Motor neuron (in vitro differentiated cells): ENCODE results near the gene RAB43. TPM values are rescaled to one million over a fixed set of nuclear protein-coding genes. Genes with fewer than 3 reads are reported as not detected.

Experiments used
- ATAC-seq, 8 experiments: fragments of 200-7000 bp; cut with Tn5 transposase; replicated peaks in 6 of 8; 2 replicates each; pipeline ENCODE4 v1.8.0; 2021; ENCODE audit warnings: mild to moderate bottlenecking in 8 of 8, moderate library complexity in 8 of 8
- H3K27ac ChIP-seq, 2 donors: fragments of 250-450 bp; sonication (Bioruptor Pico); 2 replicates each; pipeline ENCODE4 v1.9.0; 2021; ENCODE audit warnings: antibody characterized with exemption in 2 of 2, mild to moderate bottlenecking in 2 of 2, moderate library complexity in 1 of 2
- H3K4me1 ChIP-seq, 2 donors: fragments of 250-450 bp; sonication (Bioruptor Pico); replicated peaks in 1 of 2; 2 replicates each; pipeline ENCODE4 v1.6.1; 2021; ENCODE audit warnings: antibody characterized with exemption in 2 of 2, mild to moderate bottlenecking in 2 of 2, moderate library complexity in 1 of 2
- H3K4me3 ChIP-seq, 5 donors: fragments of 250-450 bp; sonication (Bioruptor Pico); 2 replicates each; pipeline ENCODE4 v1.9.0; 2021; ENCODE audit warnings: antibody characterized with exemption in 5 of 5, mild to moderate bottlenecking in 5 of 5, moderate library complexity in 4 of 5
- WGBS, 10 experiments: fragments of 450-650 bp; shearing (Covaris generic); methylation state at CpG; one replicate each; pipeline ENCODE4 v1.0.0; 2022; 5-methylcytosine and 5-hydroxymethylcytosine counted together
- in situ Hi-C, 9 experiments: fragments of 400-800 bp; cut with MboI; loops; one replicate each; pipeline ENCODE4 v1.15.0; 2021; ENCODE audit warnings: low sequenced_read_pairs in 9 of 9, low pct_unique_long_range_greater_than_20kb in 2 of 9; ENCODE audit not compliant: unreplicated experiment in 9 of 9
- total RNA-seq, 8 experiments: library from RNA; unstranded; fragments of 300-600 nt; gene quantifications; 2 replicates each; pipeline versions ENCODE4 v1.2.3 to v1.2.4, GENCODE V29; 2022

RAB43 gene
- total RNA-seq, 8 experiments from 2014 or later: 1.4 to 17.6 (median 3.3) TPM

GRCh38 chr3:129046732-129047552 lies 74.7 kb downstream of the RAB43 start:
- in situ Hi-C loops: no loop called here
- H3K27ac ChIP-seq: no peak overlapping the region
- no peaks in the 10 kb centered on the region for H3K4me1 ChIP-seq
- ATAC-seq: no peak
- WGBS, 10 experiments: 61 to 95% (median 87%) methylated on average over 2 to 25 of the region's 46 CpGs; no CpG with 5 or more reads in 6 of the 10 experiments
- no peak overlapping the region for H3K4me3 ChIP-seq

GRCh38 chr3:129046037-129046731 lies 75.4 kb downstream of the RAB43 start:
- 47% methylated on average over 11 of the region's 67 CpGs; no CpG with 5 or more reads in 9 of the 10 experiments for WGBS, 10 experiments
- ATAC-seq: peak in 2 of 8 experiments; percentile 45 to 53
- Histone ChIP-seq H3K27ac (no peak overlapping the region), H3K4me1 (no peaks in the 10 kb centered on the region), H3K4me3 (no peak overlapping the region)
- in situ Hi-C loops: no loop called here

- in situ Hi-C loops: no loop called here
- no peak overlapping the region for H3K27ac ChIP-seq
- no peak overlapping the region for H3K4me3 ChIP-seq
- WGBS, 10 experiments: 0 to 35% (median 0%) methylated on average over 2 to 8 of the region's 43 CpGs; no CpG with 5 or more reads in 6 of the 10 experiments
- no peaks in the 10 kb centered on the region for H3K4me1 ChIP-seq
- peak in 4 of 8 experiments; percentile 33 to 97 (median 80) for ATAC-seq
Measured at GRCh38 chr3:129045675-129046036, 75.9 kb downstream of the RAB43 start.

- no peak for ATAC-seq
- in situ Hi-C loops: no loop called here
- Histone ChIP-seq H3K4me3 (no peak overlapping the region), H3K4me1 (no peaks in the 10 kb centered on the region), H3K27ac (no peak overlapping the region)
- 25 to 100% (median 93%) methylated on average over 1 to 7 of the region's 15 CpGs; no CpG with 5 or more reads in 5 of the 10 experiments for WGBS, 10 experiments
Measured at GRCh38 chr3:129040579-129041300, 80.9 kb downstream of the RAB43 start.

- 40 to 100% (median 40%) methylated on average over 1 to 3 of the region's 3 CpGs; no CpG with 5 or more reads in 5 of the 10 experiments for WGBS, 10 experiments
- ATAC-seq: no peak
- Histone ChIP-seq H3K4me3 (no peak overlapping the region), H3K4me1 (no peaks in the 10 kb centered on the region), H3K27ac (no peak overlapping the region)
- in situ Hi-C loops: no loop called here
Measured at GRCh38 chr3:129040039-129040336, 81.6 kb downstream of the RAB43 start.

GRCh38 chr3:129039271-129040038 lies 82.1 kb downstream of the RAB43 start:
- no peak overlapping the region for H3K27ac ChIP-seq
- H3K4me1 ChIP-seq: no peaks in the 10 kb centered on the region
- no peak overlapping the region for H3K4me3 ChIP-seq
- peak in 5 of 8 experiments; percentile 21 to 83 (median 69) for ATAC-seq
- 50 to 100% (median 65%) methylated on average over 1 to 5 of the region's 14 CpGs; no CpG with 5 or more reads in 6 of the 10 experiments for WGBS, 10 experiments
- in situ Hi-C loops: no loop called here

- no peak overlapping the region for H3K4me3 ChIP-seq
- in situ Hi-C loops: no loop called here
- WGBS, 10 experiments: 10 to 100% (median 73%) methylated on average over 1 to 3 of the region's 10 CpGs; no CpG with 5 or more reads in 1 of the 10 experiments
- H3K4me1 ChIP-seq: no peaks in the 10 kb centered on the region
- no peak overlapping the region for H3K27ac ChIP-seq
- no peak for ATAC-seq
Measured at GRCh38 chr3:129038121-129038855, 83.3 kb downstream of the RAB43 start.

Other genes starting within 250 kb of the RAB43 start
- 10 to 100 TPM; 19.3 to 63.3 (median 29.6) TPM for gene ACAD9, start 242.2 kb downstream of the RAB43 start, total RNA-seq
- 1 to 10 TPM in 5 of 8 experiments, under 1 TPM in 3; 0.46 to 9.0 (median 1.4) TPM for gene CFAP92, start 127.7 kb downstream of the RAB43 start, total RNA-seq
- 10 to 100 TPM in 1 of 8 experiments, under 1 TPM in 6, not detected in 1; 0.09 to 10.5 (median 0.29) TPM for gene EFCC1, start 120.5 kb downstream of the RAB43 start, total RNA-seq
- gene GP9, start 61.0 kb downstream of the RAB43 start, total RNA-seq: not detected
- gene ISY1, start 39.3 kb upstream of the RAB43 start, total RNA-seq: 10 to 100 TPM; 12.4 to 25.3 (median 15.6) TPM
- gene CNBP, start 62.1 kb upstream of the RAB43 start, total RNA-seq: 100 to 1,000 TPM; 212 to 375 (median 304) TPM
- gene COPG1, start 127.8 kb upstream of the RAB43 start, total RNA-seq: 100 to 1,000 TPM in 7 of 8 experiments, 10 to 100 TPM in 1; 98.3 to 201 (median 160) TPM
- 10 to 100 TPM; 18.4 to 40.3 (median 20.7) TPM for gene HMCES, start 157.1 kb upstream of the RAB43 start, total RNA-seq